ENCODE data around the gene CNTNAP4. TPM values are rescaled to one million over a fixed set of nuclear protein-coding genes. Genes with fewer than 3 reads are reported as not detected.

Gene CNTNAP4
- total RNA-seq, 1 donor from 2014 or later = 2.1 TPM

- Mint-ChIP-seq H3K4me1 (ENCODE audit: unreplicated experiment) (no peaks in the 10 kb centered on the region), H3K36me3 (no peaks in the 10 kb centered on the region), H3K4me3 (no peak overlapping the region), H3K27ac (no peak overlapping the region), H3K9me3 (no peaks in the 10 kb centered on the region), H3K27me3 (no peaks in the 10 kb centered on the region)
- no peak for DNase-seq (ENCODE audit: extremely low spot score, unreplicated experiment)
- no peak for TF ChIP-seq CTCF (conservative IDR thresholded peaks at IDR 0.05)
Measured at GRCh38 chr16:76360404-76360803, 83.2 kb downstream of the CNTNAP4 start.

GRCh38 chr16:76370344-76370743 is 93.1 kb downstream of the CNTNAP4 start:
- no peaks in the 10 kb centered on the region for H3K4me1 Mint-ChIP-seq (ENCODE audit: unreplicated experiment)
- H3K9me3 Mint-ChIP-seq = no peaks in the 10 kb centered on the region
- H3K27me3 Mint-ChIP-seq = no peaks in the 10 kb centered on the region
- no peak for TF ChIP-seq CTCF (conservative IDR thresholded peaks at IDR 0.05)
- no peak overlapping the region for H3K27ac Mint-ChIP-seq
- no peak overlapping the region for H3K4me3 Mint-ChIP-seq
- no peak for DNase-seq (ENCODE audit: extremely low spot score, unreplicated experiment)
- no peaks in the 10 kb centered on the region for H3K36me3 Mint-ChIP-seq

GRCh38 chr16:76371441-76371840 is 94.2 kb downstream of the CNTNAP4 start:
- Mint-ChIP-seq H3K27me3 (no peaks in the 10 kb centered on the region), H3K4me1 (ENCODE audit: unreplicated experiment) (no peaks in the 10 kb centered on the region), H3K27ac (no peak overlapping the region), H3K36me3 (no peaks in the 10 kb centered on the region), H3K4me3 (no peak overlapping the region), H3K9me3 (no peaks in the 10 kb centered on the region)
- TF ChIP-seq CTCF (conservative IDR thresholded peaks at IDR 0.05) = no peak
- DNase-seq (ENCODE audit: extremely low spot score, unreplicated experiment) = no peak

GRCh38 chr16:76373998-76374397 is 96.8 kb downstream of the CNTNAP4 start:
- Mint-ChIP-seq H3K4me1 (ENCODE audit: unreplicated experiment) (no peaks in the 10 kb centered on the region), H3K9me3 (no peaks in the 10 kb centered on the region), H3K27ac (no peak overlapping the region), H3K4me3 (no peak overlapping the region), H3K27me3 (no peaks in the 10 kb centered on the region), H3K36me3 (no peaks in the 10 kb centered on the region)
- no peak for TF ChIP-seq CTCF (conservative IDR thresholded peaks at IDR 0.05)
- DNase-seq (ENCODE audit: extremely low spot score, unreplicated experiment) = no peak

- Mint-ChIP-seq H3K4me3 (no peak overlapping the region), H3K36me3 (no peaks in the 10 kb centered on the region), H3K9me3 (no peaks in the 10 kb centered on the region), H3K27me3 (no peaks in the 10 kb centered on the region), H3K27ac (no peak overlapping the region), H3K4me1 (ENCODE audit: unreplicated experiment) (no peaks in the 10 kb centered on the region)
- DNase-seq (ENCODE audit: extremely low spot score, unreplicated experiment) = no peak
- no peak for TF ChIP-seq CTCF (conservative IDR thresholded peaks at IDR 0.05)
Measured at GRCh38 chr16:76376988-76377387, 99.8 kb downstream of the CNTNAP4 start.

- Mint-ChIP-seq H3K27me3 (no peaks in the 10 kb centered on the region), H3K4me1 (ENCODE audit: unreplicated experiment) (no peaks in the 10 kb centered on the region), H3K36me3 (no peaks in the 10 kb centered on the region), H3K9me3 (no peaks in the 10 kb centered on the region), H3K4me3 (no peak overlapping the region), H3K27ac (no peak overlapping the region)
- DNase-seq (ENCODE audit: extremely low spot score, unreplicated experiment) = no peak
- TF ChIP-seq CTCF (conservative IDR thresholded peaks at IDR 0.05) = no peak
Measured at GRCh38 chr16:76378020-76378419, 100.8 kb downstream of the CNTNAP4 start.
